ENCODE results near the gene LMAN1L.
A peak's percentile ranks its signal among the peaks of the same experiment; 100 is the strongest.
"Not testable (repeated sequence)": the region's sequence is repeated elsewhere in the genome, so short reads cannot be mapped to it uniquely, and the experiment has no call there.

LMAN1L gene

DNA sequence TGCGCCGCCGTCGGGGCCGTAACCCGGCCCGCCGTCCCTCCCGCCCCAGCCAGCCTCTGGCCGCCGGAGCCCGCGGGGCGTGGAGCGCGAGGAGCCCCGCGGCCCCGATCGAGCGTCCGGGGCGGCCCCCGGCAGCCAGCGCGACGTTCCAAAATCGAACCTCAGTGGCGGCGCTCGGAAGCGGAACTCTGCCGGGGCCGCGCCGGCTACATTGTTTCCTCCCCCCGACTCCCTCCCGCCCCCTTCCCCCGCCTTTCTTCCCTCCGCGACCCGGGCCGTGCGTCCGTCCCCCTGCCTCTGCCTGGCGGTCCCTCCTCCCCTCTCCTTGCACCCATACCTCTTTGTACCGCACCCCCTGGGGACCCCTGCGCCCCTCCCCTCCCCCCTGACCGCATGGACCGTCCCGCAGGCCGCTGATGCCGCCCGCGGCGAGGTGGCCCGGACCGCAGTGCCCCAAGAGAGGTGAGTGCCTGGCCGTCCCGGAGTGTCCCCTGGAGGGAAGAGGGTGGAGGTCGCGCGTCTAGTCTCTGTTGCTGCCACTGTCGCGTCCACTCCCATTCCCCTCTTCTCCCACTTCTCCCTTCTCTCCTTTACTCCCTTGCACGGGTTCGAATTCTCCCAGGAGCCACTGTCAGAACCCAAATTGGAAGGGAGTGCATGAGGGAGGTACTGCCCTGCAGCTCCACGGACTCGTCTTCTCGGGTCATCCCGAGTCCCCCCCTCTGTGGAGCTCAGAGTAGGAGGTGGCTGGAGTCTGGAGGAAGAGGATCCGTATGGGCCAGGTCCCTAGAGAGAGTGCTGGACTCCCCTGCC lies 30.2 kb upstream of the LMAN1L start:
- DNase-seq: peak; percentile 68

DNA sequence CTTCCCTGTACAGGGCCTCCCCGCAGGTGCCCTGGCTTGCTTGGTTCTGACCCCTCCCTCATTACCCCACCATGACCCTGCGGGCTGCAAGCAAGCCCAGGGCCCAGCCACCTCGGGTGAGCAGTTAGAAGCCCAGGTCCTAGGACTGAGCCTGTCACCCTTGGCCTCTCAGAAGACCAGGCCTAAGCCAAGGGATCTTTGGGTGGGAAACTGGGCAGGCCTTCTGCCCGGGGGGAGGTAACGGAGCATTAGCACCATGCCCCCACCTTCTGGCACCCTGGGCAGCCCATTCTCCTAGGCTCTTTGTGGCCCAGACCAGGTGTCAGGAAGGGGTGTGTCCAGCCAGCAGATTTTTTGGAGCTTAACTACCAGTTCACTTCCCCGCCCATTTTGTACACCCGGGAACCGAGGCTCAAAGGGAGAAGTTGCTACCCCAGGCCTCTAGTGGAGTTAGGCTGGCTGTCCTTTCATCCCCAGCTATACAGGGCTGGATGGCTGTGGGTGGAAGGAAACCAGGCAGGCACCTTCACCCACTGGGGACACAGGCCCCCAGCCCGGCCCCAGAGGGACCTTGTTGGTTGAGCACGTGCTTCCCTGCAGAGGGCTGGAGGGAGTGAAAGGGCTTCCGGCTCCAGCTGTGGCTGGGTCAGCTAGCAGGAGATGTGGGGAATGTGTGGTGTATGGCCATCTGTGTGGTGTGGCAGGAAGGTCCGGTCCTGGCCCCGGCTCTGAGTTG lies 29.4 kb upstream of the LMAN1L start:
- peak; percentile 53 for DNase-seq

DNA sequence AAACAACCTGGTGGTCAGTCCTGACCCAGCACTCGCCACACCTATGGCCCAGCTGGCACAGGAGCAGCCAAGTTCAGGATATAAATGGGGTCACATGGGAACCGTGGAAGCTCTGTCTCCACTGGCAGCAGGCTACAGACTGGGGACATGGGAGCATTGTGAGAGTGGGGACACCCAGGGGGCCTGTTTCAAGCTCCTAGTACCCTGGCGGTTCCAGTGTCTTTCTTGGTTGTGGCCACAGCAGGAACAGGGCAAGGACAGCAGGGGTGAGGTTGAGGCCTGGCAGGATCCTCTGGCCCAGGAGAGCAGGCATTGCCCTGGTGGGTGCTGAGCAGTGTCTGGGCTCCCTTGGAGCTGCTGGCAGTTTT lies 28.8 kb upstream of the LMAN1L start:
- DNase-seq: no peak

- peak; percentile 25 for DNase-seq
Observed at GRCh38 chr15:74784426-74785193, 28.0 kb upstream of the LMAN1L start.

DNA sequence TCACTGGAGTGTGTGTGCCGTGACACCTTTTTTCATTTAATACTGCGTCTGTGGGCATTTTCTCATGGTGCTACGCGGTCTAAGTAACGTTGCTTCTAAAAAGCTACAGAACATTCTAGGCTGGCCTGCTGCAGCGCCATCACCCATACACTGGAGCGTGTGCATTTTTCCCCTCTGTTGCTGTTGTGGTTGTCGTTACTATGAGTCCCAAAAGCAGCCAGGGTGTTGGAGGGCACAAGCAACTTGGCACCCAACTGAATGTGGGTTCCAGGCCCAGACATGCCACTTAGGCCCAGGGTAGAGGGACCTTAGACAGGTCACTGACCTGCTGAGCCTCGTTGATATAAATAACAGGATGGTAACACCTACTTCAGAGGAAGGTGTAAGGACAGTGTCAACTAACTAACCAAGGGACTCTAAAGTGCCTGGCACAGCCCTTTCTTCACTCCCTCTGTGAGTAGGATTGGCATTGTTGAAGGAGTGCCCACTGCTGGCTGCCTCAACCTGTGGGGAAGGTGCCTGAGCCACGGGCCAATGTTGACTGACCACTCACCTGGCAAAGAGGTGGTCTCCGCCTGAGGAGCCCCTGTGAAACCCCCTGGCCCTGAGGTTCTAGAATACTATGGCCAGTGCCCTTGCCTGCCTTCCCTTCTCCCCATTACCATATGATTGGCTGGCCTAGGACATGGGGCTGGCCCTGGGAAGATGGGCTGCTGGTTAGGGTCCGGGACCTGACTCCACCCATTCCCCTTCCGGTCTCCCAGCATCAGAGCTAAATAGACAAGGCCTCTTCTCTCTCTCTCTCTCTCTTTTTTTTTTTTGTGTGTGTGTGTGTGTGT lies 27.2 kb upstream of the LMAN1L start:
- peak; percentile 62 for DNase-seq

- DNase-seq: not testable (repeated sequence)
Observed at GRCh38 chr15:74786081-74786480, 26.6 kb upstream of the LMAN1L start.

DNA sequence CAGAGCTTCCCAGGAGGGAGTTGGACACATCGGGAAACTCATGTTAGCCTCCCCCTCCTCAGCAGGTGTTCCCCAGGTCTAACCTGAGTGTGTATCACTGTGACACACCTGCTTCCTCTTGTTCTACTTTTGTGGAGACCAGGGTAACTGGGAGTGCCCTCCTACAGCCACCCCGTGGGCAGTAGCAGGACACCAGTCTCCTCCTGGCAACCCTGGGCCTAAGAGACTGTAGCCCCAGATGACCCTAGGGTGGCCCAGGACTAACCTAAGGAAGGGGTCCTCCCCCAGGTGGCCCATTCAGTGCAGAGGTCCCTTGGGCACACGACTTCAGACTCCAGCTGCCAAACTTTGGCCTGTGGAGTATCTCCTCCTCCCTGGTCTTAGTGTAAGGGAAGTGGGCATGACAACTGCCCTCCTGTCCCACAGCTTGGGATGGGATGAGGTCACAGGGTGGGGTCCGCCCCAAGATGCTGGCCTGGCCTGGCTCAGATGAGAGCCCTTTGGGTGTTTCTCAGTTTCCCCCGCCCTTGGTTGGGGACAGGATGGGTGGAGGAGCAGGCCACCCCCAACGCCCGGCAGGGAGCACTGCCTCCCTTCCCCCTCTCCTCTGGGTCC lies 26.0 kb upstream of the LMAN1L start:
- DNase-seq: peak; percentile 58

- DNase-seq: peak; percentile 92
Observed at GRCh38 chr15:74787251-74788041, 25.2 kb upstream of the LMAN1L start.

DNA sequence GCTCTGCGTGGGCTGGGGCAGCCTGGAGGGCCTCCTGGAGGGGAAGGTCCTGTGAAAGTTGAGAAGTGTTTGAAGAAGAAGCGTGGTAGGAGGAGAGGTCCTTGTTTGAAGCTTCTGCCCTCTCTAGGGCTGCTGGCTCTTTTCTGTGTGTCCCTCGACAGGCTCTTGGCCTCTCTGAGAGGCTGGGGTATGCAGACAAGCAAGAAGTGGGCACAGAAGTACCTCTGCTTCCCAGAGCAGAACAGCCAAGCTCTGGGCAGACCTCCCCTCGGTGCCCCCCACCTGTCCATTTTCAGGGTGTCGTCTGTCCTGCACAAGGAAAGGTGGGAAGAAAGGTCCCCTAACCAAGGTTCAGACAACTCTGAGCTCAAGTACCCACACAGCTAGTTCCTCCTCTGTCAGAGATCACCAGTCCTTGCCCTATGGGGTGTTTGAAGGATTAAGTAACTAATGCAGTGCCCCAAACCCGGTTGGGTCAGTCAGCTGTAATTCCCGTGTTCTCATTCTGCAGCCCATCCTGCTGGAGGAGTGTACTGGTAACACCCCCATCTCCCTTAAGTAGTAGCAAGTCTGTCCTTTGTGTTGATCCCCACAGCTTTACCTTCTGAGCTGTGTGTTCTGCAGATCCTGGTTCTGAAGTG lies 24.5 kb upstream of the LMAN1L start:
- peak; percentile 41 for DNase-seq

- DNase-seq: peak; percentile 62
Observed at GRCh38 chr15:74788683-74789151, 23.9 kb upstream of the LMAN1L start.

DNA sequence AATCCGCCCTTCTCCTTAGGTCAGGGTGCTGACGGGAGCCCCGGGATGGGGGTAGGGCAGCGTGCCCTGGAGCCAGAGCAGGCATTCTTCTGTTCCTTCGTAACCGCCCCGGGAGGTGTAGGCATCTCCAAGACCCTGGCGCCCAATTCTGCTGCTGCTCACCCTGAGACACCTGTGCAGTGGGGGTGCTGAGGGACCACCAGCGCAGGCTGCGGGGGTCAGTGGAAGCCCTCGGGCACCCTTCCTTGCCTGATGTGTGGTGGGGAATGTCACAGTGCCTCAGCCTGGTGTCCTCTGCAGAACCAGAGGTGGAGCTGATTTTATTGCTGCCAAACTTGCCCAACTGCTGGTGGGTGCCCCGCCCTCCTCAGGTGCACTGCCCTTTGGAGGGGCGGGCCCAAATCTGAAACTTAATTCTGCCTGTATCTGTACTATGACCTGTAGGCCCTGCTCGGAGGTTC lies 23.4 kb upstream of the LMAN1L start:
- DNase-seq: peak; percentile 57

DNA sequence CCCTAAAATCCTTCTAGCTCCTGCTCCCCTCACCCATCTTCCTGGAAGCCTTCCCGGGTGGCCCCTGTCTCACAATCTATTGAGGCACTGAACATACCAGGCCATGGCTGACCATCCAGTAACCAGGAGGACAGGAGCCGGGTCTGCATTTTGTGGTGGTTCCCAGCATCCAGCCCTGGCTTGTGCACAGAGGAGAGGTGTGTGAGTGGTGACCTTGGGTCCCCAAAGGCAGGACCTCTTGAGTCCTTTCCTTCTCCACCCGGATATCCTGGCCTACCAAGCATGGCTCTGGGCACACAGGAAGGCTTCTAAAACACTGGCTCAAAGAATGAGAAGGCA lies 22.9 kb upstream of the LMAN1L start:
- no peak for DNase-seq

GRCh38 chr15:74790080-74790916 lies 22.3 kb upstream of the LMAN1L start:
- peak; percentile 64 for DNase-seq

DNA sequence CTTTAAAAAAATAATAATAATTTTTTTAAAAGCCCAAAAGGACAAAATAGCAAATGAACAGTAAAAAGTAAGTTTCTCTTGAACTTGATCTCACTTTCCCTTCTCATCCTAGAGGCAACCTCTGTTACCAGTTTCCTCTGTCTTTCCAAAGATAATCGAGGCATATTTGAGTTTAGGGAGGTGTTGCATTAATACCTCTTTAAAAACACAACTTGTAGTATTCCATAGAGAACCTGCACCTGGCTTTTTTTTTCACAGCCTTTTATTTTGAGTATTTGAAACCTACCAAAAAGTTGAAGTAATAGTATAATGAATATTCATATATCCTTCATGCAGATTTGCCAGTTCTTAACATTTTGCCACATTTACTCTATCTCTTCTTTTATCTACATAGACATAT lies 21.6 kb upstream of the LMAN1L start:
- DNase-seq: no peak

GRCh38 chr15:74791667-74792066 lies 21.0 kb upstream of the LMAN1L start:
- DNase-seq: no peak

DNA sequence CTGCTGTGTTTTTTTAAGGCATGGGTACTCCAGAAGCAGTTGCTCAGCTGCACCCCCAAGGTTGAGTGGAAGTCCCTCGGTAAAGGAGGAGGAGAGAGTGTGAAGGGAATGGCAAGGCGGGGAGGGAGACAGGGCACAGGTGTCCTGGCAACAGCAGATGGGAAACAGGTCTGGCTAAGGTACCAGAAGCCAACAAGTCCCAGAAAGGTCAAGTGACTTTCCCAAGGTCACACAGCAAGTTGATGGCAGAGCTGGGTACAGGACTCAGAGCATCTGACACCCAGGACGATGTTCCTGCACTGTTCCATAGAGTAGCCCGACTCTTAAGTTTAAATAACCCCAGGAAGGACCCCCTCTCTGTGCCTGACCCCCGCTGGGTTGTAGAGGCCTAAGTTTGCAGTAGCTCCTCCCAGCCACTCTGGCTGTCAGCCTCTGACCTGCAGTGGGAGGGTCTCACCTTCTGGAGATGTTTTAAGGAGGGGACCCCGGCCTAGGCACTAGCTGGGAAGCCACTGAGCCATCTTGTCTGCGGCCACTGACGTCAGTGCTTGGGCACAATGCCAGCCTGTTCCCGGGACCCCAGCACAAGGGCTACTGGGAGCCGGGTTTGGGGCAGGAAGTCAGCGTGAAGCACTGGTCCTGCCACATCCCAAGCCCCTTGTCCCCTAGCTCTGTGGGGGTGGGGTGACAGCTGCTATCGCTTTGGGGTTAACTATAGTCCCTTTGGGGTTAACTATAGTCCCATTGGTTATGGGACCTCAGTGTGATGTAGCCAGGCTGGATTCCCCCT lies 20.2 kb upstream of the LMAN1L start:
- DNase-seq: no peak

DNA sequence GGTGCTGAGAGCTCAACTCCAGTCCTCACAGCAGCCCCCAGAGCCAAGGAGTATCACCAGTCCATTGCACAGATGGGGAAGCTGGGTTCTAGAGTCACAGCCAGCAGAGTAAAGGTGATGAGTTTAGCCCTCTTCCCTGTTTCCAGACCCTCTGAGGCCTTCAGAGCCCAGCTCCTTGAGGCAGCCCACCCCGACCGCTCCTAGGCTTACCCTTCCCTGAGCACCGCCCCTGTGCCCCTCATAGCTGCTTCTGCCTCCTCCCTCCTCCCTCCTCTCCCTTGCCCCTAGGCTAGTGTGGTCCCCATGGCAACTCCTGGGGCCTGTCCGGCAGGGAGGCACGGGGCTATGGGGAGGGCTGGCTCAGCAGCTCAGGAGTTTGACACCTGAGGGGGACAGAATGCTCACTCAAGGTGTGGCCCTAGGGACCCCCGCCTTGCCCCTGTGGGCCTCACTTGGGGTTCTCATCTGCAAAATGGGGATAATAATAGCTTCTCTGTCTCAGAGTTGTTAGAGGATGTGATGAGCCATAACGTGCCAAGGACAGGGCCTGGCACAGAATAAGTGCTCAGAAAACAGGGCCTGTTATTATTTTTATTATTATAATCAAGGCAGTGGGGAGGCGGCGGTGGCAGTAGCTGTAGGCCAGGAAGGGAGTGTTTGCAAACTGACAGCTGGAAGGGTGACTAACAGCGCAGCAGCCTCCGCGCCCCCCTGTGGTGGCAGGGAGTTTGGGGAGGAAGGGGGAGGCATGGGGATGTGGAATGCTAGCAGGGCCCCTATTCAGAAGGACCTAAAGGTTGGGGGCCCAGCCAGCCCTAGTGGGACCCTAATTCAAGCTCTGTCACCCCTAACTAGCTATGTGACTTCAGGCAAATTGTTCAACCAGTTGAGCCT lies 19.3 kb upstream of the LMAN1L start:
- DNase-seq: peak; percentile 75
